IPS-15b (cell line): ENCODE data around the gene GRAP2.
"Not testable (repeated sequence)": the region's sequence is repeated elsewhere in the genome, so short reads cannot be mapped to it uniquely, and the experiment has no call there.

Experiments used
- H3K27me3 ChIP-seq: one replicate; pipeline ENCODE4 v1.6.1; 2013; ENCODE audit warnings: low read length; ENCODE audit not compliant: control insufficient read depth, insufficient read depth
- H3K36me3 ChIP-seq: one replicate; pipeline ENCODE4 v1.6.1; 2013; ENCODE audit warnings: low read length; ENCODE audit not compliant: control insufficient read depth, insufficient read depth
- H3K4me1 ChIP-seq: one replicate; pipeline ENCODE4 v1.6.1; 2013; ENCODE audit warnings: mild to moderate bottlenecking, low read length; ENCODE audit not compliant: control insufficient read depth, insufficient read depth
- H3K4me3 ChIP-seq: one replicate; pipeline ENCODE4 v1.5.1; 2013; ENCODE audit warnings: low read depth, low read length
- H3K9ac ChIP-seq: one replicate; pipeline ENCODE4 v1.6.1; 2013; ENCODE audit warnings: low read depth, mild to moderate bottlenecking, low read length
- H3K9me3 ChIP-seq: one replicate; pipeline ENCODE4 v1.6.1; 2013; ENCODE audit warnings: mild to moderate bottlenecking, low read length; ENCODE audit not compliant: control insufficient read depth, insufficient read depth

The GRAP2 gene

DNA sequence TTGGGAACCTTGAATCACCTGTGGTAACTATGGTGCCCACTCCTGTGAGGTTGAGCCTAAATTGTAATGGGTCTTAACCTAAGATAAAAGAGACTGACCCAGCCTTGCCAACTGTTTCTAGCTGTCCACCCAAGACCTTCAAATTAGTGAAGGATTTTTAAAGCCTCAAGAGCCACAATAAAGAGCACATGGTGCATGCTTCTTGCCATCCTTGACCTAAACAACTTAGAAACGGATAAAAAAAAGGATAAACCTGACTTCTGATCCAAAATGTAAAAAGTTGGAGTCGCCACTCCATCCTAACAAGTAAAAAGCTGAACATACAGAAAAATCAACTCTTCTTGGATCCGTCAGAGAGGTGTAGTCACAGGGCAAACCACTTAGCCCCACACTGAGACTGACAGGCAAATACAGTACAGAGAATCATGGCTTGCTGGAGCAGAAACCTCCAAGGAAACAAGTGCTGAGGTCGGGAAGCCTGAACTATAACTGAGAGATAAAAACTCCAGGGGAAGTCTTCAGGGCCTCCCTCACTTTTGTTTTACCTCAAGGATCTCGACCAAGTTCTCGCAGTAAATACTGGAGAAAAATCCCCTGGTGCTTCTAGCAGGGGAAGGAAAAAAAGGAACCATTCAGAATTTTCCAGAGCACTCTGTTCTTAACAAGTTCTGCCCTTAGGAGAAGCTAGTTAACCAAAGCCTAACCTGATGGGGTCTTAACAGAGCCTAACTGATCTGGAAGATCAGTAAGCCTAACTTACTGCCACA, 23.6 kb upstream of the GRAP2 start:
- Histone ChIP-seq H3K4me1 (no peaks in the 10 kb centered on the region), H3K36me3 (no peaks in the 10 kb centered on the region), H3K9me3 (no peaks in the 10 kb centered on the region), H3K9ac (no peak overlapping the region), H3K27me3 (no peaks in the 10 kb centered on the region), H3K4me3 (no peak overlapping the region)

DNA sequence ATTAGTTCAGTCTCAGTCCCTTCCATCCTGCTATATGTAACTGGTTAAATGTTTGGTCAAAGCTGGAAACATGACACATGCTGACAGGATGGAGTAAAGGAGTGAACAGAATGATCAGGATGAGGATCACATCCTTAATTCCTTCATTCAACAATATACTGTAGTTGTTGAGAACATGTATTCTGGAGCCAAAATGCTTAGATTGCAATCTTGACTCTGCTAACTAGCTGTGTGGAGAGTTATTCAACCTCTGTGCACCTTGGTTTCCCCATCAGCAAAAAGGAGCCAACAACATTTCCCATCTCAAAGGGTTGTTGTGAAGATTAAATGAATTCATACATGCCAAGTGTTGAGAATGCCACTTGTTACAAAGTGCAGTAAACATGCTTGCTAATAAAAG, 20.2 kb upstream of the GRAP2 start:
- H3K4me3 ChIP-seq: no peak overlapping the region
- no peaks in the 10 kb centered on the region for H3K36me3 ChIP-seq
- H3K9ac ChIP-seq: no peak overlapping the region
- H3K9me3 ChIP-seq: no peaks in the 10 kb centered on the region
- no peaks in the 10 kb centered on the region for H3K27me3 ChIP-seq
- no peaks in the 10 kb centered on the region for H3K4me1 ChIP-seq

DNA sequence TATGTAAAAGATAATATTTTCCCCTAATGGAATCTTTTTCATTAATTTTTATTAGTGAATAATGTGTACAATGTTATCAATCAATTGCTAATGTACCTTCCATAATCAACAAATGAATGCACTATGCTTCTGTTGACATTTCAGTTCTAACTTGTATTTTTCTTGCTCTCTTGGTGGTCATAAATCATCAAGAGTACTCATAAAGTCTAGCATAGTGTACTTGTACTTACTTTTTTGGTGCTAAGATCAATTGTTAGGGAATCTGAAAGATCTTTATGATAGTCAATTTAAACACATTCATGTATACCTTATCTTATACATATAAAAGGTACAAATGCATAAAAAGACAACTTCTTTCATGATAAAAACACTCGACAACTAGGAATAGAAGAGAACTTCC, 17.8 kb upstream of the GRAP2 start:
- H3K9me3 ChIP-seq: no peaks in the 10 kb centered on the region
- H3K27me3 ChIP-seq: no peaks in the 10 kb centered on the region
- no peaks in the 10 kb centered on the region for H3K36me3 ChIP-seq
- no peaks in the 10 kb centered on the region for H3K4me1 ChIP-seq
- no peak overlapping the region for H3K9ac ChIP-seq
- H3K4me3 ChIP-seq: no peak overlapping the region

DNA sequence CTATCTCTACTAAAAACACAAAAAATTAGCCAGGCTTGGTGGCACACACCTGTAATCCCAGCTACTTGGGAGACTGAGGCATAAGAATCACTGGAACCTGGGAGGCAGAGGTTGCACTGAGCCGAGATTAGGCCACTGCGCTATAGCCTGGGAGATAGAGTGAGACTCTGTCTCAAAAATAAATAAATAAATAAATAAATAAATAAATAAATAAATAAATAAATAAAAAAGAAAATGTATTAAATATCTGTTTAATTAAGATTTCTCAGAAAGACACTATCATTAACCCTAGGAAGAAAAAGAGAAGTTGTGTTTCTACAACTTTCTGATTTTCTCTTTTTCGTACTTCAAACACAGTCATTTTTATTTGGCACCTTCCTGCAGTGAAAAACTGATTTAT, 11.0 kb upstream of the GRAP2 start:
- H3K9me3 ChIP-seq, H3K27me3 ChIP-seq, H3K4me1 ChIP-seq, H3K4me3 ChIP-seq, H3K36me3 ChIP-seq, H3K9ac ChIP-seq: not testable (repeated sequence)

DNA sequence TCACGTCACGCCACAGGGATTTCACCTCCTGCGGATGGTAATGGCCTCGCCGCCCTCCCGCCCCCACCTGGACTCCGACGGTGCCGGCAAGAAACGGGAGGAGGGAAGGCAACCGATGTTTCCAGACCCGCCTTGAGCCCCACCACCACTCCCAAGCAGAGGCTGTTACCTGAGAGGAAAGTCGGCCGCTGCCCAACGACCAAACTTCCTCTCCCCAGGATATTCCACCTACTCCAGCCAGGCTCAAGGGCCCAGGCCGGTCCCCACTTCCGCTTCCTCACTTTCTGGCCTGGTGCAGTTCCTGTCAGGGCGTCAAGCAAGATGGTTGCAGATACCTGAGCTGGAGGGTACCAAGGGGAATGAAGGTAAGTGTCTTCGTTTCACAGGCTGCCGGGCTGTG, 7.4 kb upstream of the GRAP2 start, which contains the start of gene ENTHD1:
TSS of gene ENTHD1 (minus strand) at position 235 of the 400 bp plus-strand sequence. CDS start 6,012 bp downstream, outside the sequence.
- Histone ChIP-seq H3K9me3 (no peaks in the 10 kb centered on the region), H3K36me3 (no peaks in the 10 kb centered on the region), H3K27me3 (no peaks in the 10 kb centered on the region), H3K4me3 (no peak within 1 kb of the TSS), H3K4me1 (no peaks in the 10 kb centered on the region), H3K9ac (no peak within 1 kb of the TSS)

DNA sequence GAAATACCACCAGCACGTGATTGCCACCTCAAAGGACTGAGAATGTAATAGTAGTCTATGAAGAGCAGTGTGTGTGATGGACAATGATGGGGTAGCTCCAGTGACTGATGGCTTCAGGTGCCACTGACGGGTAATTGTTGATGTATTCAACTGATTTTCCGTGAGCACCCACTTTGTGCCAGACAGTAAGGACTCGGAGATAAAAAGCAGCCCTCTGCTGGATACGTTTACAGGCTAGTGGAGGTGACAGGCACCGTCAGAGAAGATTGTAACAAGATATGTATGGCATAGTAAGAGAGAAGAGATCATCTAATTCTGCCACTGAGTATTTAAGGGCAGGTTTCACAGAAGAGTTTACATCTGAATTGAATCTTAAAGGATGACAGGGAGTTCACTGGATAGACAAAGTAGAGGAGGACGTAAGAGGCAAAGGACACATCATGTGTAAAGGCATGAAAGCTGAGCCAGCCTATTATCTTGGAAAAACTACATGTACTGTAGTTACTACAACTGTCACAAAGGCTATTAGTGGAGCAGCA, 6.3 kb upstream of the GRAP2 start:
- Histone ChIP-seq H3K9me3 (no peaks in the 10 kb centered on the region), H3K4me1 (no peaks in the 10 kb centered on the region), H3K4me3 (no peak overlapping the region), H3K36me3 (no peaks in the 10 kb centered on the region), H3K9ac (no peak overlapping the region), H3K27me3 (no peaks in the 10 kb centered on the region)

DNA sequence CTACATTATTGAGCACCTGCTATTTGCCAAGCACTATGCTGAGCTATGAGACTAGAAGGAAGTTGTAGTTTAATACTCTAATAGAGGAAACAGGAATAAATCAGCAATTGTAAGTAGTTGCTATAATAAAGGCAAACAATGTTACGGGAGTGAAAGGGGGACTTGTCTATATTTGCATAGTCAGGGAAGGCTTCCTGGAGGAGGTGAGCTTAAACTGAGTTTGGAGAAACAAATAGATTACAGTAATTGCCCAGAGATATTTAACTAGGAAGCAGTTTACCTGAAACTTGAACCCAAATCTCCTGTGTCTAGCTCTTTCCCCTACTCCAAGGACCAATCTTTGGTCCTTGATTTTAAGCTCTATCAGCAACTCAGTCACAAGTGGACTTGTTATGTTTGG, 5.2 kb upstream of the GRAP2 start:
- Histone ChIP-seq H3K36me3 (no peaks in the 10 kb centered on the region), H3K4me3 (no peak overlapping the region), H3K4me1 (no peaks in the 10 kb centered on the region), H3K9ac (no peak overlapping the region), H3K9me3 (no peaks in the 10 kb centered on the region), H3K27me3 (no peaks in the 10 kb centered on the region)

DNA sequence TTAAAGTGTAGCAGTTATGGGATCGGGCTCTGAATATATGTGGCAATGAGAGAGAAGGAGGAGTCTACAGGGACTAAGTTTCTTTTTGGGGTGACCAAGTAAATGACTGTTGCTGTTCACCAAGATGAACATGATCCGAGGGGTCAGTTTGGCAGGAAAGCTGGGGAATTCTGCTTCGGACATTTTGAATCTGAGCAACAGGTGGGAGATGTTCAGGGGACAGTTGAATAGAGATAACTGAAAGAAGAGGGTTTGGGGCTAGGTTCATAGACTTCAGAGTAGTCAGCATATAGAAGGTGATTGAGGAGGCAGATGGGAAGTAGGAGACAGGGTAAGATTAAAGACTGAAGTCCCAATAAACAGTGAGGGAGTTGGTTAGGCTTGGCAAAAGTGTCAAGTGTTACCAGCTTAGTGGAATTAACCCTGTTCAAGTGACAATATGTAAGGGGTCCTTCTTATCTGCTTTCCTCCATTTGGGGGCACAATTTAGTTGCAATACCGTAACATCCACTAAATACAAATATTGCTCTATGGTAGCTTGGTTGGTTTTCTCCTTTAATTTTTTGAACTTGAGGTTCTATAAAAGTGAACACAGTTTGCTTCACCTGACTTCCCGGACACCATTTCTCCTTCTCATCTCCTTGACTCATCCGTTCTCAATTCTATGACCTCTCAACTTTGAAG, 4.4 kb upstream of the GRAP2 start:
- no peaks in the 10 kb centered on the region for H3K9me3 ChIP-seq
- no peaks in the 10 kb centered on the region for H3K36me3 ChIP-seq
- no peak overlapping the region for H3K9ac ChIP-seq
- no peak overlapping the region for H3K4me3 ChIP-seq
- H3K27me3 ChIP-seq: no peaks in the 10 kb centered on the region
- no peaks in the 10 kb centered on the region for H3K4me1 ChIP-seq

DNA sequence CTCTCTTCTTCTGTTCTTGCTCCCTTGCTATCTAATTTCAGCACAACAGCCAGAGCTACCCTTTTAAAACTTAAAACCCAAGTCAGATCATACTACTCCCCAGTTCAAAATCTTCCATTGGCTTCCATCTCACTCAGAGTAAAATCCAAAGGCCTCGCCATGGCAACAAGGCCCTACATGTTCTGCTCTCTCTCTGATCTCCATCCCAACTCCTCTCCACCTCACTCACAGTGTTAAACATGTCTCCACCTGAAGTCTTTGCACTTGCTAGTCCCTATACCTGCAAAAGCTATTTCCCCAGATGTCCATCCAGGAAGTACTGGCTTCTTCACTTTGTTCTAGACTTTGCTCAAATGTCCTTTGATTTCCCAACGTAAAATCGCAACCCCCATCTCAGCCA, 3.0 kb upstream of the GRAP2 start:
- Histone ChIP-seq H3K4me3 (no peak overlapping the region), H3K36me3 (no peaks in the 10 kb centered on the region), H3K9me3 (no peaks in the 10 kb centered on the region), H3K4me1 (no peaks in the 10 kb centered on the region), H3K27me3 (no peaks in the 10 kb centered on the region), H3K9ac (no peak overlapping the region)

DNA sequence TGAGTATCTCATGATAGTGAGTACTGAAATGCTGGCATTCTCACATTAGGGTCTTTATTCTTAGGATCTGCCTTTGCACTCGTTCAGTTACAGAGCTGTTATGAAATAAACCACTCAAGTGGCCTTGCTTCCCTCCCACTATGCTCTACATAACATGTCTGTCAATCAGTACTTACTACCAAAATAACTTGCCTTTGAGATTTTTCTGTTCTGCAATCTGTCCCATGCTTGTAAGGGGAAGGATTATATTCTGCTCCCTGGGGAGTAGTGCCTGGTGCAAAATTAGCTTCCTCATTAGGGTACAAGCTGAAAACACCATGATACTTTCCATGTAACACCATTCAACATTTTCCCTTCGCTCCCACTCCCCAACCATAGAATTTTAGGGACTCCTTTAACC, 1.9 kb upstream of the GRAP2 start:
- Histone ChIP-seq H3K9ac (no peak overlapping the region), H3K27me3 (no peaks in the 10 kb centered on the region), H3K4me1 (no peaks in the 10 kb centered on the region), H3K9me3 (no peaks in the 10 kb centered on the region), H3K4me3 (no peak overlapping the region), H3K36me3 (no peaks in the 10 kb centered on the region)

DNA sequence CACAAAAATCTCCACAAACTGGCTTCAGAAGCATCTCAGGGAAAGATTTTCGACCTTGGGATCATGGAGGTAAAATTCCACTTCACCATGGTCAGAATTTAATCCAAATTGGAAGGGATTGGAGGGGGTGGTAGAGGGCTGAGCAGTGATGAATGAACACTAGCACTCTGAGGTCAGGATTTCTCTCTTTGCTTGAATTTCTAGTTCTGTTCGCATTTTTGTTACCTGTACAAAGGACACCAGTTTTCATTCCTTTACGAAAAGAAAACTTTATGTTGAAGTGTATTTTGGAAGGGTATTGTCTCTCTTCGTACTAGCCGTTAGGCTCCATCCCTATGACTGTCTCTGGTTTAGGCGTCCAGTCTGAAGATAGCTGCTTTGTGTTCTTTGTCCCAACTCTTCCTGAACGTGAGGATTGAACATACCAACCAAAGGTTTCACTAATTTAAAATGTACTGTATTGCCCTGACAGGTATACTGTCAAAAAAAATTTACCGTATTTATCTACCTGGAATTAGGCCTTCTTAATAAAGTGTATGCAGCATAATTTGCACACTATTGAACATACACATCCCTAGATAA, 772 bp downstream of the GRAP2 start:
- Histone ChIP-seq H3K4me1 (peaks cover 5% of the 10 kb centered on the region), H3K4me3 (no peak overlapping the region), H3K9me3 (no peaks in the 10 kb centered on the region), H3K27me3 (no peaks in the 10 kb centered on the region), H3K9ac (no peak overlapping the region), H3K36me3 (no peaks in the 10 kb centered on the region)

DNA sequence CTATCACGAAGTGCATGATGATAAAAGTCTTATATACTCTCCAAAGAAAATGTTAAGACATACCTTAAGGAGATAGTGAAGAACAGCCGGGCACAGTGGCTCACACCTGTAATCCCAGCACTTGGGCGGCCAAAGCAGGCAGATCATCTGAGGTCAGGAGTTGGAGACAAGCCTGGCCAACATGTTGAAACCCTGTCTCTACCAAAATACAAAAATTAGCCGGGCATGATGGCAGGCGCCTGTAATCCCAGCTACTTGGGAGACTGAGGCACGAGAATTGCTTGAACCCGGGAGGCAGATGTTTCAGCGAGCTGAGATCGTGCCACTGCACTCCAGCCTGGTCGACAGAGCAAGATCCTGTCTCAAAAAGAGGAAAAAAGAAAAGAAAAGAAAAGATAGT, 3.1 kb downstream of the GRAP2 start:
- H3K4me1 ChIP-seq, H3K27me3 ChIP-seq, H3K4me3 ChIP-seq, H3K36me3 ChIP-seq, H3K9ac ChIP-seq, H3K9me3 ChIP-seq: not testable (repeated sequence)
